Activated CD8-positive, alpha-beta T cell treated with anti-CD3 and anti-CD28 coated beads, Interleukin-2, amount 10 ng/mL, durations not matched to agents 7 days and 5 days (primary cell): ENCODE results near the gene PCDHB14. TPM values are rescaled to one million over a fixed set of nuclear protein-coding genes. Genes with fewer than 3 reads are reported as not detected.
"Not testable (repeated sequence)": the region's sequence is repeated elsewhere in the genome, so short reads cannot be mapped to it uniquely, and the experiment has no call there.

ENCODE experiments used
- ATAC-seq: fragments of 150-1000 bp; cut with Tn5 transposase; one replicate; pipeline ENCODE4 v1.10.0; 2021; ENCODE audit warnings: moderate library complexity
- CTCF ChIA-PET: fragments of 350-600 bp; sonication (Branson Sonifier 250); formaldehyde crosslinking; loops from one replicate; lab custom pipeline; 2021; ENCODE audit warnings: antibody characterized with exemption; lab: Charles Lee
- POLR2A ChIA-PET: fragments of 350-600 bp; sonication (Branson Sonifier 250); formaldehyde crosslinking; loops from one replicate; lab custom pipeline; 2021; ENCODE audit warnings: antibody characterized with exemption; lab: Charles Lee
- DNase-seq: peaks from one replicate; pipeline ENCODE4 v3.0.0-alpha.2; 2020
- H3K27ac Mint-ChIP-seq: one replicate; pipeline ENCODE4 v1.8.0; 2021; ENCODE audit warnings: mild to moderate bottlenecking, mixed read lengths
- H3K27me3 Mint-ChIP-seq: one replicate; pipeline ENCODE4 v1.8.0; 2021; ENCODE audit warnings: low read depth, mixed read lengths
- H3K36me3 Mint-ChIP-seq: one replicate; pipeline ENCODE4 v1.8.0; 2021; ENCODE audit warnings: low read depth, mixed read lengths
- H3K4me1 Mint-ChIP-seq: one replicate; pipeline ENCODE4 v1.8.0; 2021; ENCODE audit warnings: low read depth, mixed read lengths
- H3K4me3 Mint-ChIP-seq: one replicate; pipeline ENCODE4 v1.8.0; 2021; ENCODE audit warnings: mild to moderate bottlenecking, mixed read lengths
- H3K9me3 Mint-ChIP-seq: one replicate; pipeline ENCODE4 v1.8.0; 2022; ENCODE audit warnings: mixed read lengths; ENCODE audit not compliant: insufficient read depth
- total RNA-seq, 2 experiments: library from RNA; stranded (reverse); gene quantifications; one replicate each; pipeline ENCODE4 v1.2.3, GENCODE V29; 2021

Gene PCDHB14
- total RNA-seq, 2 experiments from 2014 or later: not detected

GRCh38 chr5:141214583-141214982, 8.6 kb upstream of the PCDHB14 start:
- CTCF ChIA-PET, H3K4me1 Mint-ChIP-seq, DNase-seq, H3K36me3 Mint-ChIP-seq, POLR2A ChIA-PET, ATAC-seq, H3K27ac Mint-ChIP-seq, H3K4me3 Mint-ChIP-seq: not testable (repeated sequence)
- peaks cover 18% of the 10 kb centered on the region for H3K27me3 Mint-ChIP-seq
- H3K9me3 Mint-ChIP-seq: peaks cover 27% of the 10 kb centered on the region

GRCh38 chr5:141215504-141215903, 7.6 kb upstream of the PCDHB14 start:
- H3K4me3 Mint-ChIP-seq, CTCF ChIA-PET, H3K36me3 Mint-ChIP-seq, H3K4me1 Mint-ChIP-seq, H3K27ac Mint-ChIP-seq, ATAC-seq, DNase-seq, POLR2A ChIA-PET: not testable (repeated sequence)
- peaks cover 18% of the 10 kb centered on the region for H3K27me3 Mint-ChIP-seq
- peaks cover 22% of the 10 kb centered on the region for H3K9me3 Mint-ChIP-seq

GRCh38 chr5:141216035-141216434, 7.1 kb upstream of the PCDHB14 start:
- H3K27ac Mint-ChIP-seq, CTCF ChIA-PET, H3K4me1 Mint-ChIP-seq, H3K36me3 Mint-ChIP-seq, ATAC-seq, H3K4me3 Mint-ChIP-seq, DNase-seq, POLR2A ChIA-PET: not testable (repeated sequence)
- Mint-ChIP-seq H3K9me3 (peaks cover 19% of the 10 kb centered on the region), H3K27me3 (peaks cover 18% of the 10 kb centered on the region)

GRCh38 chr5:141224844-141225243, 1.7 kb downstream of the PCDHB14 start:
- H3K9me3 Mint-ChIP-seq, H3K27ac Mint-ChIP-seq, H3K4me3 Mint-ChIP-seq, H3K4me1 Mint-ChIP-seq, DNase-seq, H3K27me3 Mint-ChIP-seq, H3K36me3 Mint-ChIP-seq, POLR2A ChIA-PET, CTCF ChIA-PET, ATAC-seq: not testable (repeated sequence)

- CTCF ChIA-PET: interaction anchor here (1.0 kb wide), 1 partner anchor 9 kb away, joined by 3 read pairs; no protein-coding TSS in a partner anchor
- not testable (repeated sequence) for H3K4me3 Mint-ChIP-seq, H3K27ac Mint-ChIP-seq, H3K27me3 Mint-ChIP-seq, H3K4me1 Mint-ChIP-seq, ATAC-seq, H3K36me3 Mint-ChIP-seq, H3K9me3 Mint-ChIP-seq, DNase-seq
- POLR2A ChIA-PET: interaction anchor here (0.6 kb wide), 1 partner anchor 255 kb away, joined by 5 read pairs; no protein-coding TSS in a partner anchor
Measured at GRCh38 chr5:141225421-141225820, 2.3 kb downstream of the PCDHB14 start.

GRCh38 chr5:141234109-141234667, 11.0 kb downstream of the PCDHB14 start:
- POLR2A ChIA-PET: no interaction called here
- DNase-seq (no peak), ATAC-seq (no peak)
- Mint-ChIP-seq H3K27me3 (peaks cover 7% of the 10 kb centered on the region), H3K36me3 (peaks cover 6% of the 10 kb centered on the region), H3K27ac (no peak overlapping the region), H3K4me1 (no peaks in the 10 kb centered on the region), H3K9me3 (peaks cover 34% of the 10 kb centered on the region), H3K4me3 (no peak overlapping the region)
- CTCF ChIA-PET: interaction anchor here (1.0 to 1.2 kb wide), 3 partner anchors 8 to 324 kb away, joined by 3 to 4 read pairs (median 3); partner anchors contain the start of gene PCDHB11

GRCh38 chr5:141235922-141236321, 12.8 kb downstream of the PCDHB14 start:
- POLR2A ChIA-PET: interaction anchor here (0.6 kb wide), 1 partner anchor 352 kb away, joined by 3 read pairs; no protein-coding TSS in a partner anchor
- H3K27ac Mint-ChIP-seq, ATAC-seq, H3K36me3 Mint-ChIP-seq, DNase-seq, H3K4me1 Mint-ChIP-seq, H3K4me3 Mint-ChIP-seq, CTCF ChIA-PET: not testable (repeated sequence)
- Mint-ChIP-seq H3K9me3 (peaks cover 46% of the 10 kb centered on the region), H3K27me3 (peaks cover 11% of the 10 kb centered on the region)

GRCh38 chr5:141236516-141237313, 13.6 kb downstream of the PCDHB14 start:
- Mint-ChIP-seq H3K27ac (peak overlapping the region; percentile 50), H3K27me3 (peaks cover 13% of the 10 kb centered on the region), H3K4me1 (no peaks in the 10 kb centered on the region), H3K4me3 (no peak overlapping the region), H3K36me3 (peaks cover 10% of the 10 kb centered on the region), H3K9me3 (peaks cover 45% of the 10 kb centered on the region)
- no peak for DNase-seq
- ChIA-PET CTCF (no interaction called here), POLR2A (interaction anchor here (0.6 kb wide), 1 partner anchor 351 kb away, joined by 3 read pairs; no protein-coding TSS in a partner anchor)
- ATAC-seq: no peak

- peaks cover 10% of the 10 kb centered on the region for H3K27me3 Mint-ChIP-seq
Measured at GRCh38 chr5:141241496-141241895, 18.4 kb downstream of the PCDHB14 start.

GRCh38 chr5:141245250-141245717, 22.1 kb downstream of the PCDHB14 start, which contains the start of gene PCDHB15:
Gene PCDHB15, plus strand, starts transcription at chr5:141245395. Its CDS starts 184 bp downstream, at chr5:141245579.
- H3K27ac Mint-ChIP-seq: no peak within 1 kb of the TSS
- no peak within 1 kb of the TSS for H3K4me3 Mint-ChIP-seq
- H3K36me3 Mint-ChIP-seq: peaks cover 4% of the 10 kb centered on the region
- POLR2A ChIA-PET: no interaction called here
- CTCF ChIA-PET: interaction anchor here (0.6 to 2.0 kb wide), 3 partner anchors 176 to 322 kb away, joined by 3 to 6 read pairs (median 3); partner anchors contain the start of gene PCDHGA11
- peaks cover 64% of the 10 kb centered on the region for H3K9me3 Mint-ChIP-seq
- peaks cover 7% of the 10 kb centered on the region for H3K27me3 Mint-ChIP-seq
- DNase-seq: peak; percentile 22
- ATAC-seq: no peak
- H3K4me1 Mint-ChIP-seq: no peaks in the 10 kb centered on the region

More at GRCh38 chr5:141241496-141241895, 18.4 kb downstream of the PCDHB14 start:
- H3K4me1 Mint-ChIP-seq: no peaks in the 10 kb centered on the region
- H3K27ac Mint-ChIP-seq: no peak overlapping the region
- CTCF ChIA-PET: no interaction called here
- POLR2A ChIA-PET: no interaction called here
- no peak for DNase-seq
- H3K4me3 Mint-ChIP-seq: no peak overlapping the region
- H3K9me3 Mint-ChIP-seq: peaks cover 61% of the 10 kb centered on the region
- no peak for ATAC-seq
- peaks cover 6% of the 10 kb centered on the region for H3K36me3 Mint-ChIP-seq

GRCh38 chr5:141246971-141247370, 23.8 kb downstream of the PCDHB14 start:
- H3K36me3 Mint-ChIP-seq, CTCF ChIA-PET, H3K4me1 Mint-ChIP-seq, ATAC-seq, H3K4me3 Mint-ChIP-seq, H3K27ac Mint-ChIP-seq, POLR2A ChIA-PET, H3K27me3 Mint-ChIP-seq, DNase-seq: not testable (repeated sequence)
- H3K9me3 Mint-ChIP-seq: peaks cover 62% of the 10 kb centered on the region

GRCh38 chr5:141247434-141247833, 24.3 kb downstream of the PCDHB14 start:
- DNase-seq, H3K36me3 Mint-ChIP-seq, CTCF ChIA-PET, H3K27me3 Mint-ChIP-seq, POLR2A ChIA-PET, H3K4me1 Mint-ChIP-seq, ATAC-seq, H3K4me3 Mint-ChIP-seq, H3K27ac Mint-ChIP-seq: not testable (repeated sequence)
- peaks cover 58% of the 10 kb centered on the region for H3K9me3 Mint-ChIP-seq
